ENCODE results near the gene ZCCHC17.

ZCCHC17 gene

GRCh38 chr1:31370565-31370964 is 73.7 kb downstream of the ZCCHC17 start:
- H3K27ac ChIP-seq = no peak overlapping the region
- TF ChIP-seq CTCF (IDR thresholded peaks at IDR 0.05) = no peak
- peaks cover 36% of the 10 kb centered on the region for H3K27me3 ChIP-seq
- H3K9me3 ChIP-seq = no peaks in the 10 kb centered on the region
- peaks cover 4 to 6% of the 10 kb centered on the region in 2 experiments for H3K4me1 ChIP-seq (ENCODE audit: control insufficient read depth in 1 of 2, insufficient read depth in 1 of 2, low read depth in 1 of 2, low read length in 1 of 2)
- H3K4me3 ChIP-seq (ENCODE audit: low read depth in 1 of 2, low read length in 1 of 2) = no peak overlapping the region
- H3K36me3 ChIP-seq = peaks cover 25% of the 10 kb centered on the region

GRCh38 chr1:31371121-31371959 is 74.5 kb downstream of the ZCCHC17 start:
- peaks cover 36% of the 10 kb centered on the region for H3K27me3 ChIP-seq
- H3K9me3 ChIP-seq = no peaks in the 10 kb centered on the region
- peaks cover 4 to 6% of the 10 kb centered on the region in 2 experiments for H3K4me1 ChIP-seq (ENCODE audit: control insufficient read depth in 1 of 2, insufficient read depth in 1 of 2, low read depth in 1 of 2, low read length in 1 of 2)
- no peak for TF ChIP-seq CTCF (IDR thresholded peaks at IDR 0.05)
- peaks cover 19% of the 10 kb centered on the region for H3K36me3 ChIP-seq
- H3K4me3 ChIP-seq (ENCODE audit: low read depth in 1 of 2, low read length in 1 of 2) = no peak overlapping the region
- H3K27ac ChIP-seq = no peak overlapping the region

GRCh38 chr1:31372051-31372450 is 75.2 kb downstream of the ZCCHC17 start:
- H3K36me3 ChIP-seq = peaks cover 12% of the 10 kb centered on the region
- peaks cover 4 to 6% of the 10 kb centered on the region in 2 experiments for H3K4me1 ChIP-seq (ENCODE audit: control insufficient read depth in 1 of 2, insufficient read depth in 1 of 2, low read depth in 1 of 2, low read length in 1 of 2)
- H3K27ac ChIP-seq = no peak overlapping the region
- no peak for TF ChIP-seq CTCF (IDR thresholded peaks at IDR 0.05)
- H3K4me3 ChIP-seq (ENCODE audit: low read depth in 1 of 2, low read length in 1 of 2) = no peak overlapping the region
- H3K27me3 ChIP-seq = peaks cover 36% of the 10 kb centered on the region
- no peaks in the 10 kb centered on the region for H3K9me3 ChIP-seq

- no peak for TF ChIP-seq CTCF (IDR thresholded peaks at IDR 0.05)
- peaks cover 36% of the 10 kb centered on the region for H3K27me3 ChIP-seq
- H3K27ac ChIP-seq = no peak overlapping the region
- peaks cover 7% of the 10 kb centered on the region for H3K36me3 ChIP-seq
- no peak overlapping the region for H3K4me3 ChIP-seq (ENCODE audit: low read depth in 1 of 2, low read length in 1 of 2)
- no peaks in the 10 kb centered on the region for H3K9me3 ChIP-seq
- peaks cover 4 to 6% of the 10 kb centered on the region in 2 experiments for H3K4me1 ChIP-seq (ENCODE audit: control insufficient read depth in 1 of 2, insufficient read depth in 1 of 2, low read depth in 1 of 2, low read length in 1 of 2)
These were observed 75.9 kb downstream of the ZCCHC17 start for GRCh38 chr1:31372751-31373055.

- peaks cover 4 to 6% of the 10 kb centered on the region in 2 experiments for H3K4me1 ChIP-seq (ENCODE audit: control insufficient read depth in 1 of 2, insufficient read depth in 1 of 2, low read depth in 1 of 2, low read length in 1 of 2)
- peaks cover 36% of the 10 kb centered on the region for H3K27me3 ChIP-seq
- H3K4me3 ChIP-seq (ENCODE audit: low read depth in 1 of 2, low read length in 1 of 2) = no peak within 1 kb of the TSS
- no peaks in the 10 kb centered on the region for H3K9me3 ChIP-seq
- peaks cover 4% of the 10 kb centered on the region for H3K36me3 ChIP-seq
- no peak for TF ChIP-seq CTCF (IDR thresholded peaks at IDR 0.05)
- no peak within 1 kb of the TSS for H3K27ac ChIP-seq
These were observed 76.4 kb downstream of the ZCCHC17 start, which contains the start of gene FABP3 for GRCh38 chr1:31373056-31373896. TSS of gene FABP3 (minus strand) at chr1:31373076. CDS start at chr1:31373014, 62 bp downstream.
